ENCODE data around the gene IL31RA. TPM values are rescaled to one million over a fixed set of nuclear protein-coding genes. Genes with fewer than 3 reads are reported as not detected.

Gene IL31RA
- total and polyA plus RNA-seq, 2 of the 13 experiments (the other 11 are each of a cell fraction or from before 2014, with no cell fraction given), result not detected

DNA sequence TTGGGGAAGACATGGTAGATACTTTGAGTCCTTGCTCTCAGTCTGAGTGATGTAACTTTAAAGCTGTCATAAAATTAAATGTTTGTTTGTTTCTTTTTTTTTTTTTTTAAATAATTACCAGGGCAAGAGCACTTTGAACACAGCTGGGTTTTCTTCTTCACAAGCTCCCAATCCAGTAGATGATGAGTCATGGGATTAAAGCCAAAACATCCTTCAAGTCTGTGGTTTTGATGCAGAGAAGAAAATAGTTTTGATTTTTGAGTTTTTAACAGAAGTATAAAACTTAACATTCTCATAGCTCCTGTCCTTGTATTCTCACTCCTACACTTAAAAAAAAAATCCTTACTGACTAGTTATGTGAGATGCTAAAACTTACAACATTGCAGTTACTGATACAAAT, 34.8 kb upstream of the IL31RA start:
- H3K4me2 ChIP-seq (ENCODE audit: low read depth, low read length), result no peak overlapping the region
- H3K27ac ChIP-seq (ENCODE audit: extremely low read length, insufficient read depth, low read length), result no peak overlapping the region
- no TSS peak for BruUV-seq (replicated peaks)
- no peak for TF ChIP-seq HDAC6 (IDR thresholded peaks at IDR 0.05; ENCODE audit: low read depth, low read length)
- TF ChIP-seq ZNF138 (CRISPR knock-in tag; IDR thresholded peaks at IDR 0.05; ENCODE audit: low read depth), result no peak
- no peaks in the 10 kb centered on the region for H4K20me1 ChIP-seq (ENCODE audit: insufficient read depth, low read length)
- ChIA-PET POLR2A (no interaction called here), CTCF (ENCODE audit: low intra/inter-chr PET ratio, low total read pairs) (no interaction called here)
- ATAC-seq (no peak), DNase-seq (ENCODE audit: low spot score) (no peak), FAIRE-seq (no peak)
- H3K9ac ChIP-seq (ENCODE audit: insufficient read depth, low read depth, low read length), result no peak overlapping the region
- no peaks in the 10 kb centered on the region for H3K9me3 ChIP-seq (ENCODE audit: low read length)
- H3K27me3 ChIP-seq (ENCODE audit: control insufficient read depth in 1 of 2, insufficient read depth in 2 of 2, low read length in 2 of 2), result no peaks in the 10 kb centered on the region
- intact Hi-C loops (cut with micrococcal nuclease; ENCODE audit: unreplicated experiment), result no loop called here
- in situ Hi-C loops (cut with HindIII; ENCODE audit: extremely low pct_ligation_motif_present, low pct_unique_long_range_greater_than_20kb), result no loop called here
- H3K4me1 ChIP-seq (ENCODE audit: insufficient read depth, low read length), result no peaks in the 10 kb centered on the region
- no peak overlapping the region for H3K4me3 ChIP-seq (replicated peaks in 1 of 3; ENCODE audit: insufficient read depth in 1 of 3, low read depth in 2 of 3, low read length in 3 of 3)
- H3K79me2 ChIP-seq (ENCODE audit: insufficient read depth, low read length), result no peaks in the 10 kb centered on the region
- no peaks in the 10 kb centered on the region for H3K36me3 ChIP-seq (replicated peaks in 1 of 2; ENCODE audit: control insufficient read depth in 1 of 2, insufficient read depth in 2 of 2, low read length in 2 of 2)
- no peak overlapping the region for H2AFZ ChIP-seq (ENCODE audit: low read length)

- Histone ChIP-seq H4K20me1 (ENCODE audit: insufficient read depth, low read length) (no peaks in the 10 kb centered on the region), H3K36me3 (replicated peaks in 1 of 2; ENCODE audit: control insufficient read depth in 1 of 2, insufficient read depth in 2 of 2, low read length in 2 of 2) (no peaks in the 10 kb centered on the region), H3K79me2 (ENCODE audit: insufficient read depth, low read length) (no peaks in the 10 kb centered on the region), H3K4me2 (ENCODE audit: low read depth, low read length) (no peak overlapping the region), H3K4me1 (ENCODE audit: insufficient read depth, low read length) (no peaks in the 10 kb centered on the region), H3K27ac (ENCODE audit: extremely low read length, insufficient read depth, low read length) (no peak overlapping the region), H3K9ac (ENCODE audit: insufficient read depth, low read depth, low read length) (no peak overlapping the region), H2AFZ (ENCODE audit: low read length) (no peak overlapping the region), H3K27me3 (ENCODE audit: control insufficient read depth in 1 of 2, insufficient read depth in 2 of 2, low read length in 2 of 2) (no peaks in the 10 kb centered on the region), H3K4me3 (replicated peaks in 1 of 3; ENCODE audit: insufficient read depth in 1 of 3, low read depth in 2 of 3, low read length in 3 of 3) (no peak overlapping the region), H3K9me3 (ENCODE audit: low read length) (no peaks in the 10 kb centered on the region)
- in situ Hi-C loops (cut with HindIII; ENCODE audit: extremely low pct_ligation_motif_present, low pct_unique_long_range_greater_than_20kb), result no loop called here
- TF ChIP-seq KLF9 (CRISPR knock-in tag; IDR thresholded peaks at IDR 0.05; ENCODE audit: low read depth), result no peak
- peak; percentile 30; the same call in 1 of the 2 replicates for TF ChIP-seq CEBPB (IDR thresholded peaks at IDR 0.05; ENCODE audit: borderline replicate concordance, low read depth, low read length)
- ATAC-seq (no peak), FAIRE-seq (no peak), DNase-seq (ENCODE audit: low spot score) (no peak)
- ChIA-PET CTCF (ENCODE audit: low intra/inter-chr PET ratio, low total read pairs) (no interaction called here), POLR2A (no interaction called here)
- no TSS peak for BruUV-seq (replicated peaks)
- intact Hi-C loops (cut with micrococcal nuclease; ENCODE audit: unreplicated experiment), result no loop called here
- 45% methylated on average over 2 of the region's 2 CpGs for WGBS (ENCODE audit: low lambda C conversion rate)
These were observed 34.1 kb upstream of the IL31RA start for GRCh38 chr5:55817030-55817429.

Measured in HepG2 (cell line).